Right lobe of liver (tissue), 4 donors: ENCODE results near the gene CREB5.

Experiments used
- CTCF ChIP-seq, 4 donors: fragments of 200-600 bp in 3 of 4; fragments of 450-650 bp in 1 of 4; IDR thresholded peaks; one replicate each; pipeline versions ENCODE4 v1.5.1 to v1.8.0; 2016 to 2022; ENCODE audit warnings: antibody characterized with exemption in 4 of 4, mild to moderate bottlenecking in 2 of 4
- POLR2A ChIP-seq: fragments of 450-650 bp; IDR thresholded peaks from one replicate; pipeline ENCODE4 v1.6.1; 2017; ENCODE audit warnings: antibody characterized with exemption, mild to moderate bottlenecking
- donor health status: DM: no; HTN: no; CAD: no.
- donor health status: DM: no; HTN: no; CAD: no.
- donor health status: DM: no; HTN: yes; CAD: no.

DNA sequence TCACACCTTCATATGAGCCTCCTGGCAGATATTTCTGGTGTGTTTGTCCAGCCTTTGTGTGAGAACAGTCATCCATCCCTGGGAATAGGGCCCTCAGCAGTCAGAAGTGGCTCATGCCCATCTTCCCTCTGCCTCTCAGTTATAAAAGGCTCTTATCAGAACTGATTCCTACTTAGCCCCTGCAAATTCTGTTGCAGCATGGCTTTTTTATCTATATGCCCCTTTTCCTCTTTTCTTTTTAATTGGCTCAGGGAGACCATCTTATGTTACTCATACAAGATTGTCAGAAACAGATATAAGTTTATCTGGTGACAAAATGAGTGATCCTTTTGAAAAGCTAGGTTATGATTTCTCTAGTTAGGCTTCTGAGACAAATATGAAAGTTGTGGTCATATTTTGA, 194.1 kb downstream of the CREB5 start:
- TF ChIP-seq POLR2A (no peak), CTCF (IDR thresholded peaks at IDR 0.05) (no peak)
